Eye (tissue), 1 donor: ENCODE results near the gene SPTBN1.

Experiments used
- DNase-seq: peaks from one replicate; pipeline ENCODE4 v3.0.0-alpha.2; 2015

SPTBN1 gene

DNA sequence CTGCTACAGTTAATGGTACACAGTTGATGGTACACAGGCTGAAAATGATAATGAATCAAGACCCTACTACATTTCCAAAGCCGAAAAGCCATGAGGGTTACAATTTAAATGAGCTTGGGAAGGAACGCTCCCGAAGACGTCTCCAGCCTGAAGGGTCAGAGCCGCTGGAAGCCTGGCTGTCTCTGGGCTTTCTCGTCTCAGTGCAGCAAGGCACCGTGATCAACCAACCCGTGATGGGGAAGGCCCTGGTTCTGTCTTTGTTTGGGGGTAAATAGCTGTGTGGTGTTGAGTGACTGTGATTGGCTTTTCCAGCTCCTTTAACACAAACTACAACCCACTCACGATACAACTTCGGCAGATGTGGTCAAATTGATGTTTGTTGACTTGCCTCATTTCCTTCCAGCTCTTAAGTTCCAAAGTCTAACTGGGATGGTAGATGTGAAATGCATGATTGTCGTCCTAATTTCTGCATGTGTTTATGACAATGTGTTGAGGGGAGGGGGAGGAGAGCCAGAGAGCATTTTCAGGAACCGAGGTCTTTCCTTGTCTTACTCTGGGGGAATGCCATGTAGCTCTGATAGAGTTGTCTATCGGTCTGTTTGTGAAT lies 207.4 kb downstream of the SPTBN1 start:
- DNase-seq = no peak

GRCh38 chr2:54664238-54664786 lies 208.2 kb downstream of the SPTBN1 start:
- no peak for DNase-seq

DNA sequence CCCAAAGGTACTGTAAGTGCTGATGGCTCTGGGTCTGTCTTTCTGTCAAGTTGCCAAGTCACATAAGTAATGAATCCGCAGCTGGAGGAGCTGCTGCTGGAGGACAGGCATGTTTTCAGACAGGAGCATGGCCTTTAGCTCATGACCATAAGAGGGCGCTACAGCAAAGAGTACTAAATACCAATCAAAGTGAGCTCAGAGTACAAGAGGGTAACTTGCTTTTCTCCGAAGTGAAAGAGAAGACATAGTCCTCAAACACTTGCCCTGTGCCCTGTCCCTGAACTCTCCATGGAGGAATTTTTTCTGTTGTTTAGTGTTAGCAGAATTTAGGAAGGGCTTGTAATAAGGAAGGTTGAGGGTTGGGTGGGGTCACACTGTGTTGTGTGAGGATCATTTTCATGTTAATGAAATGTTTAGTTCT lies 209.3 kb downstream of the SPTBN1 start:
- DNase-seq = peak; percentile 62

- no peak for DNase-seq
Measured at GRCh38 chr2:54666131-54666633, 210.1 kb downstream of the SPTBN1 start.

DNA sequence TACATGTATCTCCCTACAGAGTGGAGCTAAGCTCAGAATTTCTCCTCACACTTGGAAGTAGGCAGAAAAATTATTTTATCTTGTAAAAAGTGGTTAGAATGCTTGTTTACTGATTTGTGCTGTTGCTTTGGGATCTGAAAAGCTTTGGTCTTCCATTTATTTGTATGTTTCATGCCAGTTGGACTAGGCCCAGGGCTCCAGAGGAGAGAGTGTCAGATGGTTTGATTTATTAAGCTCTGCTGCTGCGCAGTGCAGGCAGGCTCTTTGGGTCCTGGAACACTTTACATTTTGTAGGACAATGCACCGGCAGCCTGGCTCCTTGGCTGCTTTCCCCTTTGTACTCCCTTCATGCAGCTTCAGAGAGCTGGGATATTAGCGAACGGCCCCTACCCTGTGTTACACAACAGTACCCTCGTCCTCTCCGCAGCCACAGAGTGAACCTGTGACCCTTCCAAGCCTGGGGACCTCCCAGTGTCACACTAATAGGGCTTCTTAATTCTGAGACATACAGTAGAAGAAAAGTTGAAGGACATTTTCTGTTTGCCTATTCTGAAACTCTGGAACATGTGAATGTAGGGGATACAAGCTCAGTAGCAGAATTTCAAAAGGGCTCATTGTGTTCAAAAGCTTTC lies 210.6 kb downstream of the SPTBN1 start:
- DNase-seq = peak; percentile 37

- no peak for DNase-seq
Measured at GRCh38 chr2:54667266-54667639, 211.1 kb downstream of the SPTBN1 start.

- no peak for DNase-seq
Measured at GRCh38 chr2:54667726-54668650, 211.9 kb downstream of the SPTBN1 start.

DNA sequence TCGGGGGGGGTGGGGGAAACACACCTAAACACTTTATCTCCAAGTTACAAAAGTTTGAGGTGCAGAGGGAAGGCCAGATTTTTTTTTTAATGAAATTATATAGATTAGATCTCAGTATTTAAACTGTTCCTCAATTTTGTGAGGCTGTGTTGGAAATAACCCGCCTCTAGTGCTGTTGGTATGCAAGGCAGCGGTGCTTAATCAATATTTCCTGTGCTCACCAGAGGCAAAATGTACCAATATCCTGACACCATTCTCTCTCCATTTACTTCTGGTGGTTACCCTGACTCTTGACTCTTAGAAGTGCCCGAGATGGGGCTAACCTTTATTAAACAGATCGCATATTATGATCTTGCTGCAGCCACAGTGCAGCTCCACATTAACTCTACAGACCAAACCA lies 212.6 kb downstream of the SPTBN1 start:
- no peak for DNase-seq

DNA sequence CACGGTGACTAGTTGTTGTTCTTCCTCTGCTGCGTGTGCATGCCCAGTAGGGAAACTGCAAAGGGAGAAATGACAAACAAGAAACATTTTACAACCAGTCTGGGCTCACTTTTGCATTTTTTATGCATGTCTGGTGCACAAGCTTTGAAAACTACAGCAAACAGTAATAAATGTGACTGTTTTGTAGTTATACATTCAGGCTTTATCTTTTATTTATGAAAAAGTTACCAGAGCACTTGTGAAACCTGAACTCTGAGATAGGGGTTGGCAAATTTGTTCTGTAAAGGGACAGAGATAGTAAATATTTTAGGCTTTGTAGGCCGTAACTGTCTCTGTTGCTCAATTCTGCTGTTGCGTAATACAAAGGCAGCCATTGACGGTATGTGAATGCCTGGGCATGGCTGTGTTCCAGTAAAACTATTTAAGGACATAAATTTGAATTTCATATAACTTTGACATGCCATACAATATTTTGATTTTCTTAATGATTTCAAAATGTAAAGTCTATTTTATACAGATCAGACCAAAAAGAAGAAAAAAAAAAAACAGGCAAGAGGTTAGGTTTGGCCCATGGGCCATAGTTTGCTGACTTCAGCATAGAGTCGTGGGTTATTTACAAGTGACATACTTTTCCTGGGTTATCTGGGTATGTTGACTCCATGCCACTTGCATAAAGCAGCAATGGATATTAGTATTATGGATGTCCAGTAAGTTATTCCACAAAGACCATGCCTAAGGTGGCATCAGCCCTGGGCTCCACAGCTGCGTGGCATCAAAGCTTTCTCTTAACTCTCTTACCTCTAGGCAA lies 213.8 kb downstream of the SPTBN1 start:
- no peak for DNase-seq

- no peak for DNase-seq
Measured at GRCh38 chr2:54670485-54671009, 214.4 kb downstream of the SPTBN1 start.

DNA sequence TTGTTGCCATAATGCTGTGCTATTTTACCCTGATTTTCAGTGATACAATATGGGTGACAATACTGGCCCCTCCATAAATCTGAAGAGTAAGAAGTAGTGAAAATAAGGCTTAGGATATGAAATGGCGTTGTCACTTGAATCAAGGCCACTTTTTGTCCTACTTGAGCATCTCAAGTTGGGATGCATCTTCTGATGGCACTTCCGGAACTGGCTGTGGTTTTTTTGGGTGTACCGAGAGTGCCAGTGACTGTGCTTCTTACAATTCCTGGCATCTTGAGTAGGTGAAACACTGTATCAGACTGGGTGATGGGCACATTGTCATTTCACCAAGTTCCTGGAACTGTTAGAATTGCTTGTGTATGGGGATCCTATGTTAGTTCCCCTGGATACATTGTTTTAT lies 214.9 kb downstream of the SPTBN1 start:
- no peak for DNase-seq

DNA sequence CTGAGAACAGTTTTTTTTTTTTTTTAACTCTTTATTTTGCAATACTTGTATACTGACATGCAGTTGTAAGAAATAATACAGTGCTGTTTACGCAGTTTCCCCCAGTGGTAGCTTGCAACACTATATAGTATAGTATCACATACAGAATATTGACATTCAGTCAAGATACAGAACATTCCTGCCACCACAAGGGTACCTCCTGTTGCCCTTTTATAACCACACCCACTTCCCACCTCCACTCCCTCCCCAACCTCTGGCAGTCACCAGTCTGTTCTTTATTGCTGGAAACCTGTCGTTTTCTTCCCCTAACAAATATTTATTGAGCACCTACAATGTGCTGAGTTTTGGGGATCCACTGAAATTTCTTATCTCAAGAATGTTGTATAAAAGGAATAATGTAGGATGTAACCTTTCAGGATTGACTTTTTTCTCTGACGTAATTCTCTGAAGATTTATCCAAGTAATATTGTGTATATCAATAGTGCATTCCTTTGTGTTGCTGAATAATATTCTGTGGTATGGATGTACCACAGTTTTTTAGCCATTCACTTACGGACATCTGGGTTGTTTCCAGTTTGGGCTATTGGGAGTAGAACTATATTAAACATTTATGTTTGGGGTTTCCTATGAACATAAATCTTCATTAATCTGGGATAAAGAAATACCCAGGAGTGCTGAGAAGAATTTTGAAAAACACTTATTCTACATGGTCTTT lies 215.9 kb downstream of the SPTBN1 start:
- DNase-seq = no peak

GRCh38 chr2:54672590-54673456 lies 216.7 kb downstream of the SPTBN1 start:
- DNase-seq = no peak

DNA sequence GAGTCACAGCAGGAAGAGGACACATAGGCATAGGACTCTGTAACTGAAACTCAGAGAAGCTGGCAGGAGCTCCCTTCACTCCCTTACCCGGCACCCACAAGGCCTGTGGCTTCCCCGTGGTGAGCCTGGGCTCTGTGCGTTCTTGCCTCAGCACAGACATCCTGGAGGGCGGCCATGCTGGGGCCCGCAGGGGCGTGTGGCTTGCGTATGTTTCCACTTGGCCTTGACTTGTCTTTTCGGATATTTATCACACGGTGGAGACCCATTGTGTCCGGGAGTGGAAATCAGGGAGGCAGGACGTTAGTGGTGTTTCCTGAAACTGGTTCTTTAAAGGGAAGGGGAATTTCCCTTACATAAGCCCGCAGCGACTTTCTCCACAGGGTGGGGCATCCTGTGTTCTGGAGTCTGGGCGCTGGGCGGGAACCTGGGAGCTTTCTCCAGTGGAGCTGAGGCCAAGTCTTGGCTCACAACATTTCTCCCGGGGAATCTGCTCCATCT lies 217.4 kb downstream of the SPTBN1 start:
- DNase-seq = no peak

DNA sequence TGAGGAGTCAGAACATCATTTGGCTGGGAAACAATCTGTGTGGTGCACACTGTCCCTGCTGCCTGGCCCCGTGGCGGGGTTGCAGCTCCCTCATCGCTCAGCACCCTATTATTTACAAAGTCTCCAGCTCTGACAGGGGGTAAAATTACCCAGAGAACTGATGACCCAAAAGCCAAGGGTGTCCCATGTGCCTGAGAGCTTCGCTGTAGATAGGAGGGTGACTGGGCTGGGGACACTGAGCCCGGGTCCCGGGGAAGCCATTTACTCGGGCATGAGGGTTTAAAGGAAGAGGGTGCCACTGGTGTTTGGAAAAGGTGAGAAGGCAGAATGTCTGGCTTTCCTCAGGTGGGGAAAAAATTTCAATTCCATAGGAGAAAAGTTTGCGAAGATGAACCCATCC lies 219.2 kb downstream of the SPTBN1 start:
- no peak for DNase-seq

DNA sequence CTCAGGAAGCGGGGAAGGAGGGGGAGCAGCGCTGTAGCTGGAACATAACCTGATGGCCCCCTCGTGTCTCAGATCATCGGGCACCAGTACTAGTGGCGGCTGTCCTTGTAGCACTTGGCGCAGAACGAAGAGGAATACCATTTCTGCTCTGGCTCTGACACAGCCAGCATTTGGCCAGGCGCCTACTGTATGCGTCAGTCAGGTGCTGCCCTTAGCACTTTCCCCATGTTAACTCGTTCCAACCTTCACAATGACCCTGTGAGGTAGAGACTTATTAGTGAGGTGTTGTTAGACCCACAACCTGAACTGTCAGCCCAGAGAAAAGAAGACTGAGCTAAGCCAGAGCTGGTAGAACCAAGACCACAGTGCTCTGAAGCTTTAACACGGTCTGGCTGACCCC lies 219.6 kb downstream of the SPTBN1 start:
- no peak for DNase-seq

DNA sequence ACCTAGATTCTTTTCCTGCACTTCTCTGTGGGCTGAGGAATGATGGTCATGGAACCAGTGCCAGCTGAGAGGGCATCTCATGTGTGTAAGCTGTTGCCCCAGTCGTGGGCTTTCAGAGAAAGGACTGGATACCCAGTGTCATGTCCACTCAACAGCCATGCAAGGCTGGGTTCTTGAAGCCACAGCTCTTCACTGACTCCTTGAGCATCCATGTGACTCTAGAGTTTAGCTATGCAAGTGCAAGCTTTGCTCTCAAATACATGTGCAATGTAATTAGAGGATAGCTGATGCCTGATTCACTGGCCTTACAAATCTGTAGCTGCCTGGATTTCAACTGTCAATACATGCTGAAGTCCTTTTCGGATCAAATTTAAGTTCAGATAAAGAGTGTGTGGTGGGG lies 220.5 kb downstream of the SPTBN1 start:
- DNase-seq = no peak

DNA sequence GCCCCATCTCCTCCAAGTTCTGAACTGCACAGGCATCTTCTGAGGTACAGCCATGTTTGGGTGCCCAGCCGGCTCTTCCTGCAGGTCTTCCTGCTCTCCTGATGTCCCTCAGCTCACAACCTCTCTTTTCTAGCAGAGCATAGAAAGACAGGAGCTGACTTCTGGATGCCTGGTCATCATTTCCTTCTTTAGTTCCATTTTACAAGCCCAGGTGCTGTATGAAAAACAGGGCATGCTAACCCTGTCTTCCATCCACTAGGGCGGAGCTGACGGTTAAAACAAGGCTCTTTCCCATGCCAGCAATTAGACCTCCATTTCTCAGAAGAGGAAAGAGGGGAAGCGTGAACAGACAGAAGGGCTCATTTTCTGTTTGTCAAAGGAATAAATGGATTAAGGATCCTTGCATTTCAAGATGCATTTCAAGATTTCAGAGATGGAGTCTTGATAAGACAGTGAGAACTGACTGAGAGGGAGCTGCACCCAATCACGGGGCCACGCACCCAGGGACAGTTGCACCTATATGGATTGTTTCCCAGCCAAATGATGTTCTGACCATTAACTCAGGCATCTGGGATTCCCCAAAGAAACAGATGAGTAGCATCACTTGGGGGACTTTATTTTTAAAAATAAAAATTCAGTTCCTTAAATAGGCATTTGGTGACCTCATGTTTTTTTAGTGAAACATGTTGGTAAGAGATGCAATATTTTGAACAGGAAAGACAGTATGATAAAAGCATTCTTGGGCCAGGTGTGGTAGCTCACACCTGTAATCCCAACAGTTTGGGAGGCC lies 221.5 kb downstream of the SPTBN1 start:
- no peak for DNase-seq

DNA sequence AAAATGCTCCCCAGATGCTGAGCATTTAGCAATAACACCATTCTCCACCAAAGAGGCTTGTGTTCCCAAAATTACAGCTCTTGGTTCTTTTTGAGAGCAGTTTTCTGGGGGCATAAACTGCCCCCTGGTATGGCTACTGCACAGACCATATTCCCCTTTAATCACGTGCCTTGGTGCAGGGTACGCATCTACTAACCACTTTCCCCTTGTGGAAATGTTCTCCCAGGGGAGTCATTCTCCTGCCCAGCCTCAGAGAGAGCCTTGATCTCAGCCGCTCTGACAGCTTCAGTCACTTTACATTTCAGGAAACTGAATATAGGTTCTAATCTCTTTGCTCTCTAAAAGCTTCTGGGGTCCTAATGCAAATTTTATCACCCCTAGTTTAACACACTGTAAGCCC lies 222.6 kb downstream of the SPTBN1 start:
- no peak for DNase-seq
